HEK293T (cell line): ENCODE measurements around the gene PRSS23.

Source experiments
- CTCF ChIA-PET: fragments of 350-600 bp; formaldehyde crosslinking; extraction: SDS; loops from one replicate; lab custom pipeline; 2021; ENCODE audit warnings: antibody characterized with exemption, inconsistent platforms; lab: Yijun Ruan, JAX
- POLR2A ChIA-PET: fragments of 350-600 bp; formaldehyde crosslinking; extraction: SDS; loops from one replicate; lab custom pipeline; 2020; ENCODE audit warnings: antibody characterized with exemption, inconsistent platforms; lab: Yijun Ruan, JAX
- DNase-seq: peaks from one replicate; pipeline ENCODE4 v3.0.0; 2012; ENCODE audit warnings: mixed read lengths; ENCODE audit errors: extremely low spot score
- ARNT ChIP-seq: fragments of 450-650 bp; IDR thresholded peaks from 2 replicates; pipeline ENCODE4 v1.6.1; 2017; ENCODE audit warnings: mild to moderate bottlenecking
- BHLHE40 ChIP-seq: fragments of 450-650 bp; IDR thresholded peaks from 2 replicates; pipeline ENCODE4 v1.6.1; 2016; ENCODE audit warnings: mild to moderate bottlenecking, moderate library complexity, borderline replicate concordance
- CTBP1 ChIP-seq: fragments of 450-650 bp; IDR thresholded peaks from 2 replicates; pipeline ENCODE4 v1.6.1; 2016; ENCODE audit warnings: borderline replicate concordance
- ELF4 ChIP-seq: fragments of 450-650 bp; IDR thresholded peaks from 2 replicates; pipeline ENCODE4 v1.6.1; 2017; ENCODE audit warnings: antibody characterized with exemption
- FOXA1 ChIP-seq: fragments of 450-650 bp; IDR thresholded peaks from 2 replicates; pipeline ENCODE4 v1.6.1; 2016; ENCODE audit warnings: mild to moderate bottlenecking
- FOXK2 ChIP-seq: fragments of 450-650 bp; IDR thresholded peaks from 2 replicates; pipeline ENCODE4 v1.6.1; 2016; ENCODE audit warnings: mild to moderate bottlenecking
- FOXM1 ChIP-seq: fragments of 450-650 bp; IDR thresholded peaks from 2 replicates; pipeline ENCODE4 v1.6.1; 2017; ENCODE audit warnings: mild to moderate bottlenecking, borderline replicate concordance
- HDGF ChIP-seq: fragments of 450-650 bp; IDR thresholded peaks from 2 replicates; pipeline ENCODE4 v1.6.1; 2017; ENCODE audit warnings: antibody characterized with exemption, borderline replicate concordance
- L3MBTL2 ChIP-seq: fragments of 450-650 bp; conservative IDR thresholded peaks from 2 replicates; pipeline ENCODE4 v1.6.1; 2016; ENCODE audit warnings: mild to moderate bottlenecking
- LEF1 ChIP-seq: fragments of 450-650 bp; IDR thresholded peaks from 2 replicates; pipeline ENCODE4 v1.6.1; 2017; ENCODE audit warnings: mild to moderate bottlenecking, borderline replicate concordance
- NFRKB ChIP-seq: fragments of 450-650 bp; IDR thresholded peaks from 2 replicates; pipeline ENCODE4 v1.6.1; 2016; ENCODE audit warnings: mild to moderate bottlenecking, moderate library complexity
- SP1 ChIP-seq: fragments of 450-650 bp; IDR thresholded peaks from 2 replicates; pipeline ENCODE4 v1.6.1; 2017
- SUZ12 ChIP-seq: fragments of 450-650 bp; IDR thresholded peaks from 2 replicates; pipeline ENCODE4 v1.6.1; 2016; ENCODE audit warnings: mild to moderate bottlenecking
- TARDBP ChIP-seq: fragments of 450-650 bp; IDR thresholded peaks from 2 replicates; pipeline ENCODE4 v1.6.1; 2016
- ZNF384 ChIP-seq: fragments of 450-650 bp; IDR thresholded peaks from 2 replicates; pipeline ENCODE4 v1.6.1; 2016
- TF ChIP-seq, protein P1 (sequence below): fragments of 450-650 bp; IDR thresholded peaks from 2 replicates; pipeline ENCODE4 v1.6.1; 2016

PRSS23 gene

DNA sequence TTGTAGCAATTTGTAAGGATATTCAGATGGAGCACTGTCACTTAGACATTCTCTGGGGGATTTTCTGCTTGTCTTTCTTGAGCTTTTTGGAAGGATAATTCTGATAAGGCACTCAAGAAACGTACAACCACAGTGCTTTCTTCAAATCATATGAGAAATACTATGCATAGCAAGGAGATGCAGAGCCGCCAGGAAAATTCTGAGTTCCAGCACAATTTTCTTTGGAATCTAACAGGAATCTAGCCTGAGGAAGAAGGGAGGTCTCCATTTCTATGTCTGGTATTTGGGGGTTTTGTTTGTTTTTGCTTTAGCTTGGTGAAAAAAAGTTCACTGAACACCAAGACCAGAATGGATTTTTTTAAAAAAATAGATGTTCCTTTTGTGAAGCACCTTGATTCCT lies 9.9 kb downstream of the PRSS23 start:
- TF ChIP-seq, protein P1, sequence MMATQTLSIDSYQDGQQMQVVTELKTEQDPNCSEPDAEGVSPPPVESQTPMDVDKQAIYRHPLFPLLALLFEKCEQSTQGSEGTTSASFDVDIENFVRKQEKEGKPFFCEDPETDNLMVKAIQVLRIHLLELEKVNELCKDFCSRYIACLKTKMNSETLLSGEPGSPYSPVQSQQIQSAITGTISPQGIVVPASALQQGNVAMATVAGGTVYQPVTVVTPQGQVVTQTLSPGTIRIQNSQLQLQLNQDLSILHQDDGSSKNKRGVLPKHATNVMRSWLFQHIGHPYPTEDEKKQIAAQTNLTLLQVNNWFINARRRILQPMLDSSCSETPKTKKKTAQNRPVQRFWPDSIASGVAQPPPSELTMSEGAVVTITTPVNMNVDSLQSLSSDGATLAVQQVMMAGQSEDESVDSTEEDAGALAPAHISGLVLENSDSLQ = no peak
- TF ChIP-seq NFRKB = no peak
- no peak for TF ChIP-seq FOXM1
- ChIA-PET CTCF (interaction anchor here (0.9 to 1.9 kb wide), 2 partner anchors 9 to 202 kb away, joined by 5 to 6 read pairs; no protein-coding TSS in a partner anchor), POLR2A (interaction anchor here (1.0 kb wide), 1 partner anchor 9 kb away, joined by 4 read pairs; no protein-coding TSS in a partner anchor)
- no peak for DNase-seq

DNA sequence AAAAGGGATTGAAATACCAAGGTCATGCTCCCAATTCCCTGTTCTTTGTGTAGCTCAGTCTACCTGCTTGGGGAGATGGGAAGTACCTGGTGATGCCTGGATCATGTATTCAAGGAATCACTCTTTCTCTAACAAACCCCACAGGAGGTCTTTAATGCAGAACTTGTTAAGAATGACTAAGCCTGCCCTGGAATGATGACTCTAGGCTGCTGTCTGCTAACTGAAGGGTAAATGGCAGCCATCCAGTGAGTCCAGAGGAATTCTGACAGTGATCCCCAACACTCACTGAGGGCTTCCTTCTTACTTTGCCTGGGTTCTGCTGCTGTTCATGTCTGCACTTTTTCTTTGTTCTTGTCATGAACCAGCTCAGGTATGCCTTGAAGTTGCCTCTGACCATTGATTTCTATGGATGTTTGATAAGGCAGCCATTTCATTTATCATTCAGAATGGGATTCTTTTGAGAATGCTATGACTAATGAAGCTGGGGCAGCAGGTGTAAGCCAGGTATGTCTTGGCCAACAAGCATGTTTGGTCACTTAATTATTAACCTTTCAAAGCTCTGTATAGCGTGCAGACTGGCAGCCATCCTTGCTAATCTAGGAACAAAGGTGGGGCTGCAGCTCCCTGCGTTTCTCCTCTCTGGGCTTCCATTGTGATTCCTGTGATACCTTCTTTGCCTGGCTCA lies 11.4 kb downstream of the PRSS23 start:
- TF ChIP-seq HDGF (no peak), FOXK2 (no peak), FOXA1 (no peak), SUZ12 (no peak), ELF4 (no peak), LEF1 (no peak), SP1 (no peak), ARNT (no peak)
- TF ChIP-seq, protein P1 = no peak
- POLR2A ChIA-PET = interaction anchor here (1.5 kb wide), 1 partner anchor 11 kb away, joined by 4 read pairs; no protein-coding TSS in a partner anchor
- DNase-seq = no peak
- CTCF ChIA-PET = interaction anchor here (0.6 to 1.9 kb wide), 4 partner anchors 53 to 354 kb away, joined by 3 to 8 read pairs (median 6); no protein-coding TSS in a partner anchor

DNA sequence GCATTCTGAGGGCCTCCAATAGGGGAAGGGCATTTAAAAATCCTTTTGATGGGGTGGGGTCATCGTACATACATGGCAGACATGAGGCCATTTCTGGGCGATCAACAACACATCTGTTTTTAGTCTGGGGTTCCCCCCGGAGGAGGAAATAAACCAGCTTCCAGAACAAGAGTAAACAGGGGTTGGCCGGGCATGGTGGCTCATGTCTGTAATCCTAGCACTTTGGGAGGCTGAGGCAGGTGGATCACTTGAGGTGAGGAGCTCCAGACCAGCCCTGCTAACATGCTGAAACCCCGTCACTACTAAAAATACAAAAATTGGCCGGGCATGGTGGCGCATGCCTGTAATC lies 12.0 kb downstream of the PRSS23 start:
- DNase-seq = no peak
- TF ChIP-seq ELF4 (no peak), SUZ12 (no peak), HDGF (no peak), FOXK2 (no peak), CTBP1 (no peak), L3MBTL2 (no peak), FOXM1 (no peak), TARDBP (no peak), FOXA1 (no peak), SP1 (no peak), ARNT (no peak)
- TF ChIP-seq, protein P1 = no peak
- POLR2A ChIA-PET = interaction anchor here (1.5 kb wide), 1 partner anchor 11 kb away, joined by 4 read pairs; no protein-coding TSS in a partner anchor
- CTCF ChIA-PET = interaction anchor here (0.6 to 1.1 kb wide), 4 partner anchors 52 to 355 kb away, joined by 3 to 8 read pairs (median 4); no protein-coding TSS in a partner anchor

DNA sequence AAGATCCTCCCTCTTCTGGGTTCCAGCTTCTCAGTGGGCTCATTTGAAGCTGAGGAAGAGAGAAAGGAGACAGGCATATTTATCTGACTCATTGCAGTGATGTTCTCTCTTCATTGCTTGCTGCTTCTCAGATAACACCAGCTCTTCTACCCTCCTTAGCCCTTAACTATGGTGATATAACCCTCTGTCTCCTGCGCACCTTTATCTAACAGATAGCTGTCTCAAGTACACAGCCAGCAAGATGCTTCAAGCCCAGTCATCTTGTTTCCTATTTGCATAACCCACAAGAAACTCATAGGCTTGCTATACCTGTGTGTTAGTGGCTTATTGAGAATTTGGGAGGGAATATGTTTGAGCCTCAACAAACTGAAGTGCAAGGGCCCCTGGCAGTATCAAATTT lies 12.6 kb downstream of the PRSS23 start:
- ChIA-PET POLR2A (interaction anchor here (1.5 kb wide), 1 partner anchor 12 kb away, joined by 4 read pairs; no protein-coding TSS in a partner anchor), CTCF (interaction anchor here (0.7 to 1.1 kb wide), 2 partner anchors 72 to 205 kb away, joined by 3 to 6 read pairs; no protein-coding TSS in a partner anchor)
- TF ChIP-seq, protein P1 = no peak
- no peak for TF ChIP-seq SP1
- TF ChIP-seq BHLHE40 = no peak
- no peak for TF ChIP-seq CTBP1
- no peak for TF ChIP-seq FOXK2
- TF ChIP-seq NFRKB = no peak
- no peak for TF ChIP-seq ARNT
- no peak for TF ChIP-seq SUZ12
- no peak for TF ChIP-seq TARDBP
- no peak for TF ChIP-seq FOXM1
- TF ChIP-seq HDGF = no peak
- no peak for TF ChIP-seq ELF4
- DNase-seq = no peak

DNA sequence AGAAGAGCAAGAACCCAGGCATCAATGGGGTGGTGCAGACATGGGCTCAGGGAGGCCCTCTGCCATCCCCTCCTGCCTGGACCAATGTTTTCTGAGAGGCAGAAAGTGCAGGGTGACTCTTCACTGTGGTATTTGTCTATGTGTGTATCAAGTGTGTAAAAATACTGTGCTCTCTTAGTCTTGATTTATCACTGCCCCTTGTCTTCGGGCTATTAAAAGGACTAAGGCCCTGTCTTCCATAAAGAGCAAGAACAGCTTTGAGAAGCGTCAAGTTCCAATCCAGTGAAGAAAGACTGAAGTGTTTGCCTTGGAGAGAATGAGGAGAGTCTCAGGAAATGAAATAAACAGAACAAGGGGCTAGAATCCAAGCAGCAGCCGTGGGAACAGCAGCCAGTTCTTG lies 14.4 kb downstream of the PRSS23 start:
- ChIA-PET CTCF (interaction anchor here (0.6 to 2.1 kb wide), 4 partner anchors 8 to 243 kb away, joined by 3 to 9 read pairs (median 3); no protein-coding TSS in a partner anchor), POLR2A (interaction anchor here (1.0 to 2.2 kb wide), 4 partner anchors 13 to 32 kb away, joined by 3 to 10 read pairs (median 3); partner anchors contain the start of gene PRSS23)
- no peak for DNase-seq

DNA sequence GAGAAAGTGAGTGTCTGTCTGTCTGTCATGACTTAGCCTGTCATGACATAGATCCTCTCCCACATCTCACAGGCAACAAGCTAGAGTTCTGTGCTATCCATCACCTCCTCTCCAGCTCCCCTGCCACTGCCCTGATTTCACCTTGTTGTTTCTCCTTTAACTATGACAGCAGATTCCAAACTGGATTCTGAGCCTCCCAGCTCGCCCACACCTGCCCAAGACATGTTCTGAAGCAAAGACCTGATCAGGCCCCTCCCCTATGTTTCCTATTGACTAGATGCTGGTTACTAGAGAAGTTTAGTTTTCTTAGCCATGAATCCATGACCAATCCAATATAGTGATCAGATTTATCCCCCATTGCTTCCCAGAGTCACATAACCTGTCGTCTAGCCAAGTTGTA lies 15.4 kb downstream of the PRSS23 start:
- CTCF ChIA-PET = interaction anchor here (0.7 to 2.1 kb wide), 3 partner anchors 9 to 207 kb away, joined by 3 to 9 read pairs (median 3); no protein-coding TSS in a partner anchor
- DNase-seq = no peak

More for the DNA sequence above, 14.4 kb downstream of the PRSS23 start:
- TF ChIP-seq ARNT = no peak
- TF ChIP-seq NFRKB = no peak
- no peak for TF ChIP-seq ELF4
- TF ChIP-seq TARDBP = no peak
- no peak for TF ChIP-seq L3MBTL2
- TF ChIP-seq FOXK2 = no peak
- TF ChIP-seq CTBP1 = no peak

More for the DNA sequence above, 15.4 kb downstream of the PRSS23 start:
- TF ChIP-seq L3MBTL2 (no peak), FOXA1 (no peak), ELF4 (no peak), ZNF384 (no peak)
- POLR2A ChIA-PET = interaction anchor here (1.0 to 2.2 kb wide), 3 partner anchors 16 to 33 kb away, joined by 3 to 10 read pairs (median 3); partner anchors contain the start of gene PRSS23
